Retina (tissue), 1 donor: Measurements from ENCODE around the gene CFAP100.
A peak's percentile ranks its signal among the peaks of the same experiment; 100 is the strongest.

Experiments
- DNase-seq: peaks from one replicate; pipeline ENCODE4 v3.0.0-alpha.2; 2016

CFAP100 gene

GRCh38 chr3:126466886-126467610, 72.3 kb downstream of the CFAP100 start:
- DNase-seq, result no peak

- no peak for DNase-seq
Measured at GRCh38 chr3:126467611-126467955, 72.9 kb downstream of the CFAP100 start.

GRCh38 chr3:126468028-126468891, 73.6 kb downstream of the CFAP100 start:
- no peak for DNase-seq

- no peak for DNase-seq
Measured at GRCh38 chr3:126469479-126469878, 74.8 kb downstream of the CFAP100 start.

- no peak for DNase-seq
Measured at GRCh38 chr3:126472277-126473006, 77.7 kb downstream of the CFAP100 start.

GRCh38 chr3:126473292-126474168, 78.8 kb downstream of the CFAP100 start:
- DNase-seq, result no peak

- DNase-seq, result peak; percentile 74
Measured at GRCh38 chr3:126474498-126475412, 80.0 kb downstream of the CFAP100 start.

- DNase-seq, result peak; percentile 83
Measured at GRCh38 chr3:126475413-126476114, 80.9 kb downstream of the CFAP100 start, which contains the start of gene ZXDC. Gene ZXDC (minus strand): TSS chr3:126475891. CDS start chr3:126475865, 26 bp downstream.

GRCh38 chr3:126476166-126477060, 81.7 kb downstream of the CFAP100 start:
- peak; percentile 86 for DNase-seq

- DNase-seq, result no peak
Measured at GRCh38 chr3:126477061-126477380, 82.3 kb downstream of the CFAP100 start.

- no peak for DNase-seq
Measured at GRCh38 chr3:126478581-126479310, 84.0 kb downstream of the CFAP100 start.

- DNase-seq, result no peak
Measured at GRCh38 chr3:126479642-126480041, 84.9 kb downstream of the CFAP100 start.

GRCh38 chr3:126480206-126480605, 85.5 kb downstream of the CFAP100 start:
- DNase-seq, result no peak

GRCh38 chr3:126480861-126481260, 86.2 kb downstream of the CFAP100 start:
- no peak for DNase-seq

- no peak for DNase-seq
Measured at GRCh38 chr3:126481808-126482502, 87.2 kb downstream of the CFAP100 start.

- no peak for DNase-seq
Measured at GRCh38 chr3:126482503-126483255, 88.0 kb downstream of the CFAP100 start.

- DNase-seq, result no peak
Measured at GRCh38 chr3:126483321-126483761, 88.6 kb downstream of the CFAP100 start.
